SK-N-MC (cell line): ENCODE results near the gene MMD2.

Source experiments
- EZH2 ChIP-seq: fragments of 200-600 bp; sonication (generic); IDR thresholded peaks from one replicate; pipeline ENCODE4 v1.6.1; 2017; ENCODE audit warnings: antibody characterized with exemption
- FOXP2 ChIP-seq: optimal IDR thresholded peaks from 2 replicates; pipeline ENCODE3; 2011; ENCODE audit warnings: mild to moderate bottlenecking, moderate library complexity; ENCODE audit not compliant: insufficient read depth; ENCODE audit errors: extremely low read length, control extremely low read depth
- POLR2AphosphoS5 ChIP-seq: IDR thresholded peaks from 2 replicates; pipeline ENCODE4 v1.6.1; 2012; ENCODE audit warnings: mild to moderate bottlenecking, low read depth, low read length, borderline replicate concordance

GRCh38 chr7:4878336-4879335 is 80.4 kb downstream of the MMD2 start:
- no peak for TF ChIP-seq POLR2AphosphoS5
- no peak for TF ChIP-seq EZH2
- TF ChIP-seq FOXP2 = no peak
